ENCODE results near the gene LCP1.

GRCh38 chr13:46097015-46097414 lies 85.0 kb downstream of the LCP1 start:
- TF ChIP-seq CTCF (IDR thresholded peaks at IDR 0.05) (no peak), POLR2AphosphoS5 (IDR thresholded peaks at IDR 0.05) (no peak), POLR2A (IDR thresholded peaks at IDR 0.05) (no peak)

Data from prostate gland (tissue), 2 donors.